ENCODE measurements around the gene AMN.

DNA sequence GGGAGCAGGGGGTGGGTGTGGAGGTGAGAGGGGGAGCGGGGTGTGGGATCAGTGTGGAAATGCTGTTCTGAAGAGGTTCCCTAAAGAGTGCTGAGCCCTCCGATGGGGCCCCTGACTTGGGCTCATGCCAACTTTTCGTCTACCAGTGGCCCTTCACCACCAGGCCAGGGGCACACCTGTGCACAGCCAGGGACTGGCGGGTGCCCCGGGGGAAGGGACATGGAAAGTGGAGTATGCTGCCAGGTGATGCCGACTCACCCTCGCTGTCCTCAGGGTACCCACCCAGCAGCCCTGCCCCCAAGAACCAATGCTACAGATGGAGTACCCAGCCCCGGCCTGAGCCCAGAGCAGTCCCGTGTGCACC, 26.2 kb downstream of the AMN start:
- TF ChIP-seq, protein P1, sequence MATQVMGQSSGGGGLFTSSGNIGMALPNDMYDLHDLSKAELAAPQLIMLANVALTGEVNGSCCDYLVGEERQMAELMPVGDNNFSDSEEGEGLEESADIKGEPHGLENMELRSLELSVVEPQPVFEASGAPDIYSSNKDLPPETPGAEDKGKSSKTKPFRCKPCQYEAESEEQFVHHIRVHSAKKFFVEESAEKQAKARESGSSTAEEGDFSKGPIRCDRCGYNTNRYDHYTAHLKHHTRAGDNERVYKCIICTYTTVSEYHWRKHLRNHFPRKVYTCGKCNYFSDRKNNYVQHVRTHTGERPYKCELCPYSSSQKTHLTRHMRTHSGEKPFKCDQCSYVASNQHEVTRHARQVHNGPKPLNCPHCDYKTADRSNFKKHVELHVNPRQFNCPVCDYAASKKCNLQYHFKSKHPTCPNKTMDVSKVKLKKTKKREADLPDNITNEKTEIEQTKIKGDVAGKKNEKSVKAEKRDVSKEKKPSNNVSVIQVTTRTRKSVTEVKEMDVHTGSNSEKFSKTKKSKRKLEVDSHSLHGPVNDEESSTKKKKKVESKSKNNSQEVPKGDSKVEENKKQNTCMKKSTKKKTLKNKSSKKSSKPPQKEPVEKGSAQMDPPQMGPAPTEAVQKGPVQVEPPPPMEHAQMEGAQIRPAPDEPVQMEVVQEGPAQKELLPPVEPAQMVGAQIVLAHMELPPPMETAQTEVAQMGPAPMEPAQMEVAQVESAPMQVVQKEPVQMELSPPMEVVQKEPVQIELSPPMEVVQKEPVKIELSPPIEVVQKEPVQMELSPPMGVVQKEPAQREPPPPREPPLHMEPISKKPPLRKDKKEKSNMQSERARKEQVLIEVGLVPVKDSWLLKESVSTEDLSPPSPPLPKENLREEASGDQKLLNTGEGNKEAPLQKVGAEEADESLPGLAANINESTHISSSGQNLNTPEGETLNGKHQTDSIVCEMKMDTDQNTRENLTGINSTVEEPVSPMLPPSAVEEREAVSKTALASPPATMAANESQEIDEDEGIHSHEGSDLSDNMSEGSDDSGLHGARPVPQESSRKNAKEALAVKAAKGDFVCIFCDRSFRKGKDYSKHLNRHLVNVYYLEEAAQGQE (IDR thresholded peaks at IDR 0.05; ENCODE audit: insufficient read depth in 1 of 2, low read depth in 2 of 2, low read length in 2 of 2), result no peak
- TF ChIP-seq SIN3A (IDR thresholded peaks at IDR 0.05; ENCODE audit: borderline replicate concordance, insufficient read depth, low read length), result no peak

Measured in PFSK-1 (cell line).